Ishikawa (cell line): Measurements from ENCODE around the gene PPP1R9A.

ENCODE experiments used
- CEBPB ChIP-seq: IDR thresholded peaks from 2 replicates; pipeline ENCODE4 v1.6.1; 2012
- CREB1 ChIP-seq: IDR thresholded peaks from 2 replicates; pipeline ENCODE4 v1.6.1; 2012; ENCODE audit warnings: low read depth
- EGR1 ChIP-seq: IDR thresholded peaks from 2 replicates; pipeline ENCODE4 v1.6.1; 2012
- EP300 ChIP-seq: IDR thresholded peaks from 2 replicates; pipeline ENCODE4 v1.6.1; 2012; ENCODE audit warnings: borderline replicate concordance
- FOXM1 ChIP-seq: IDR thresholded peaks from 2 replicates; pipeline ENCODE4 v1.6.1; 2012; ENCODE audit warnings: low read depth, borderline replicate concordance
- NFIC ChIP-seq: IDR thresholded peaks from 2 replicates; pipeline ENCODE4 v1.6.1; 2012
- RAD21 ChIP-seq: IDR thresholded peaks from 2 replicates; pipeline ENCODE4 v1.6.1; 2012; ENCODE audit warnings: low read depth
- TAF1 ChIP-seq: IDR thresholded peaks from 2 replicates; pipeline ENCODE4 v1.6.1; 2012; ENCODE audit warnings: low read depth, mild to moderate bottlenecking
- TCF12 ChIP-seq: IDR thresholded peaks from 2 replicates; pipeline ENCODE4 v1.6.1; 2012; ENCODE audit warnings: low read depth
- TEAD4 ChIP-seq: IDR thresholded peaks from 2 replicates; pipeline ENCODE4 v1.6.1; 2012
- YY1 ChIP-seq: IDR thresholded peaks from 2 replicates; pipeline ENCODE4 v1.6.1; 2012; ENCODE audit warnings: low read depth
- ZBTB7A ChIP-seq: IDR thresholded peaks from 2 replicates; pipeline ENCODE4 v1.6.1; 2012; ENCODE audit warnings: low read depth
- TF ChIP-seq, protein P1 (sequence below): IDR thresholded peaks from 2 replicates; pipeline ENCODE4 v1.6.1; 2012
- TF ChIP-seq, protein P2 (sequence below): IDR thresholded peaks from 2 replicates; pipeline ENCODE4 v1.6.1; 2012
- TF ChIP-seq, protein P3 (sequence below): IDR thresholded peaks from 2 replicates; pipeline ENCODE4 v1.6.1; 2012; ENCODE audit warnings: low read depth, mild to moderate bottlenecking

Gene PPP1R9A

DNA sequence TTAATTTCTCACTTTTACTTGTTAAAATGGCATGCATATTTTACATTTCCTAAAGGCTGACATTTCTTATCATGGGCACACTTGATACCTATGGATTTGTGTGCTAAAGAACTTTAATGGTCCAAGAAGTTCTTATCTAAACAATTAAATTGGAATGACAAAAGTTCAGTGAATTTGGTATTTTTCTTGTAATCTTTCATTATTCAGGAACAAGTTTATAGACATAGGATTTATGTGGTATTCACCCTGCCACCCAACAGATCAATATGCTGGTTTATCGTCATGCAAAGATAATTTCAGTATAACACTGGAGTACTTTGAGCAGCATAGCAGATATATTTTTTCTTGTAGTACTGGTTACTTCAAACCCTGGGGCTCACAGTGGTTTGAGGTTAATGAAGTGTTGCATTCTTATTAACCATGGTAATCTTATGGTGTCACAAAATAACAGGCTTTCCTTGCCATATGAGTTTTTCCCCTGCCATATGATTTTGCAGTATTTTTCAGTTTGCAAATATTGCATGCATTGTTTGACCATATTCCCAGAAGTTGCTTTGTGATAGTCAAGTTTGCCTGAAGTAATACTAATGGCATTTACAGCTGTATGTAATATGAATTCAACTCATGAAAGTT is 148.8 kb downstream of the PPP1R9A start:
- TF ChIP-seq TAF1 (no peak), NFIC (no peak), FOXM1 (no peak), EGR1 (no peak), YY1 (no peak), TEAD4 (no peak), CEBPB (no peak), EP300 (no peak), ZBTB7A (no peak), RAD21 (no peak)
- TF ChIP-seq, protein P1, sequence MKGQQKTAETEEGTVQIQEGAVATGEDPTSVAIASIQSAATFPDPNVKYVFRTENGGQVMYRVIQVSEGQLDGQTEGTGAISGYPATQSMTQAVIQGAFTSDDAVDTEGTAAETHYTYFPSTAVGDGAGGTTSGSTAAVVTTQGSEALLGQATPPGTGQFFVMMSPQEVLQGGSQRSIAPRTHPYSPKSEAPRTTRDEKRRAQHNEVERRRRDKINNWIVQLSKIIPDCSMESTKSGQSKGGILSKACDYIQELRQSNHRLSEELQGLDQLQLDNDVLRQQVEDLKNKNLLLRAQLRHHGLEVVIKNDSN, result no peak

DNA sequence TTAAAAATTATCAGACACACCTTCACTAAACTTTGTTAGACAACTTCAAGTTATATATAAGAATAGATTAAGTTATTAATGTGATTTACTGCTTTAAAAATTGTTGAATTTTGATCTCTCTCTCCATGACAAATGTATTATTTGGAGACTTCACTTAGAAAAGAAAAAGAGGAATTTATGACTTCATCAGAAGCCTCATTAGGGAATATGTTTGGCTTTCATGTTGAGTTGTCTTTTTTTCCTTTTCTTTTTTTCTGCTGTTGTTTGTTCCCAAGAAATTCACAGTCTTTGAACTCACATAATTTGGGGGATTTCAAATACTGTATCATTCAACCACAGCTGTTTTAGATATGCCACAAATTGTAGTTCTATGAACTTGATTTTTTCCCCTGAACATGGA is 149.5 kb downstream of the PPP1R9A start:
- no peak for TF ChIP-seq EGR1
- TF ChIP-seq TAF1, result no peak
- no peak for TF ChIP-seq ZBTB7A
- no peak for TF ChIP-seq FOXM1
- TF ChIP-seq NFIC, result no peak
- TF ChIP-seq TCF12, result no peak
- no peak for TF ChIP-seq EP300
- TF ChIP-seq RAD21, result no peak
- TF ChIP-seq, protein P2, sequence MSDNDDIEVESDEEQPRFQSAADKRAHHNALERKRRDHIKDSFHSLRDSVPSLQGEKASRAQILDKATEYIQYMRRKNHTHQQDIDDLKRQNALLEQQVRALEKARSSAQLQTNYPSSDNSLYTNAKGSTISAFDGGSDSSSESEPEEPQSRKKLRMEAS, result no peak
- no peak for TF ChIP-seq YY1
- TF ChIP-seq, protein P1, result no peak
- TF ChIP-seq, protein P3, sequence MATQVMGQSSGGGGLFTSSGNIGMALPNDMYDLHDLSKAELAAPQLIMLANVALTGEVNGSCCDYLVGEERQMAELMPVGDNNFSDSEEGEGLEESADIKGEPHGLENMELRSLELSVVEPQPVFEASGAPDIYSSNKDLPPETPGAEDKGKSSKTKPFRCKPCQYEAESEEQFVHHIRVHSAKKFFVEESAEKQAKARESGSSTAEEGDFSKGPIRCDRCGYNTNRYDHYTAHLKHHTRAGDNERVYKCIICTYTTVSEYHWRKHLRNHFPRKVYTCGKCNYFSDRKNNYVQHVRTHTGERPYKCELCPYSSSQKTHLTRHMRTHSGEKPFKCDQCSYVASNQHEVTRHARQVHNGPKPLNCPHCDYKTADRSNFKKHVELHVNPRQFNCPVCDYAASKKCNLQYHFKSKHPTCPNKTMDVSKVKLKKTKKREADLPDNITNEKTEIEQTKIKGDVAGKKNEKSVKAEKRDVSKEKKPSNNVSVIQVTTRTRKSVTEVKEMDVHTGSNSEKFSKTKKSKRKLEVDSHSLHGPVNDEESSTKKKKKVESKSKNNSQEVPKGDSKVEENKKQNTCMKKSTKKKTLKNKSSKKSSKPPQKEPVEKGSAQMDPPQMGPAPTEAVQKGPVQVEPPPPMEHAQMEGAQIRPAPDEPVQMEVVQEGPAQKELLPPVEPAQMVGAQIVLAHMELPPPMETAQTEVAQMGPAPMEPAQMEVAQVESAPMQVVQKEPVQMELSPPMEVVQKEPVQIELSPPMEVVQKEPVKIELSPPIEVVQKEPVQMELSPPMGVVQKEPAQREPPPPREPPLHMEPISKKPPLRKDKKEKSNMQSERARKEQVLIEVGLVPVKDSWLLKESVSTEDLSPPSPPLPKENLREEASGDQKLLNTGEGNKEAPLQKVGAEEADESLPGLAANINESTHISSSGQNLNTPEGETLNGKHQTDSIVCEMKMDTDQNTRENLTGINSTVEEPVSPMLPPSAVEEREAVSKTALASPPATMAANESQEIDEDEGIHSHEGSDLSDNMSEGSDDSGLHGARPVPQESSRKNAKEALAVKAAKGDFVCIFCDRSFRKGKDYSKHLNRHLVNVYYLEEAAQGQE, result no peak
- TF ChIP-seq CREB1, result no peak
- TF ChIP-seq CEBPB, result no peak

DNA sequence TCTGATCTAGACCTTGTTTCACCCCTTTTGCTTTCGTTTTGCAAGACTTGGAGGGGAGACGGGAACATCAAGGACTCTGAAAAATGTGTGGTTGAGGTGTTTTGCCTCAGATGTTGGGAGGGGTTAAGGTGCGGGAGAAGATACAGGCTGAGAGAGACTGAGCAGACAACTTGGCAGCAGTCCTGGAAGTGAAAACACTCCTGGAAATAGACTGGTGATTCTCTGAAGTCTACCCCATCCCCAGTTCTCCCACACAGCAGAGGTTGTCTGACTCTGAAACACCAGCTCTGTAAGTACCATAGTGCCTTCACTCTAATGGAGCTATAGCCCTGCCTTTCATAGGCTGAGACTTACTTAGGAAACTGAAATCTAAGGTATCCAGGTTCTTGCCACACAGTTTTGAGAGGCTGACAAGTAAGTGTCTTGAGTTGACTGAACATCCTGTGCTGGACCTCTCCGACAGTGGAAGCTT is 152.5 kb downstream of the PPP1R9A start:
- no peak for TF ChIP-seq YY1
- TF ChIP-seq, protein P1, result no peak
- no peak for TF ChIP-seq NFIC
- TF ChIP-seq CREB1, result no peak
- TF ChIP-seq, protein P3, result no peak
- no peak for TF ChIP-seq TCF12
- no peak for TF ChIP-seq TAF1
- TF ChIP-seq ZBTB7A, result no peak
- TF ChIP-seq FOXM1, result no peak
- TF ChIP-seq EGR1, result no peak
- TF ChIP-seq, protein P2, result no peak
- no peak for TF ChIP-seq EP300
- no peak for TF ChIP-seq RAD21
- TF ChIP-seq TEAD4, result no peak
- TF ChIP-seq CEBPB, result no peak

DNA sequence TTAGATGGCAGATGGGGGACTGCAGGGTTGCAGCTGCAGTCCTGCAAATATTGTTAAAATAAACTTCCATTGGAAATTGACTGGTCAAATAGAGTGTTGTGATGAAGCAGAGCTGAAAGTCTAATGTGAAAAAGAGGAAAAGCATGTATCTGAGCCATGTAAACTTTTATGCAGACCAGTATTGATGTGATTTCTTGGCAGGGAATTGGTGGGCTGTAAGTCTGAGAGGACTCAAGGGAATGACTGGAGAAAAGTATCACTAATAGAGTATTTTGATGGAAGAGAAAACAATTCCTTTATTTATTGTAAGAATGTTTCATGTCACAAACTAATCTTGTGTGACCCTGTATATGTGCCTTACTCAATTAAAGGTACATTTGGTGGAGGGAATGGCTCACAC is 155.5 kb downstream of the PPP1R9A start:
- TF ChIP-seq EP300, result no peak
- TF ChIP-seq RAD21, result no peak
- TF ChIP-seq, protein P2, result no peak
- TF ChIP-seq TAF1, result no peak
- TF ChIP-seq CEBPB, result no peak
- no peak for TF ChIP-seq YY1
- no peak for TF ChIP-seq ZBTB7A
- TF ChIP-seq, protein P3, result no peak
